ENCODE measurements around the gene FGF14. TPM values are rescaled to one million over a fixed set of nuclear protein-coding genes. Genes with fewer than 3 reads are reported as not detected.

Gene FGF14
- polyA plus RNA-seq, 1 of the 3 experiments (the other 2 are of a cell fraction), result 0.20 TPM

GRCh38 chr13:102208347-102208746, 193.5 kb downstream of the FGF14 start:
- H3K27me3 ChIP-seq (ENCODE audit: insufficient read depth), result no peaks in the 10 kb centered on the region
- H3K79me2 ChIP-seq (ENCODE audit: insufficient read depth), result no peaks in the 10 kb centered on the region
- peak overlapping the region in 1 of 2 experiments; percentile 67; a peak in 2 of 4 replicates for H3K27ac ChIP-seq (ENCODE audit: low read depth in 2 of 2, low read length in 1 of 2)
- no peaks in the 10 kb centered on the region for H3K36me3 ChIP-seq (replicated peaks in 1 of 2; ENCODE audit: control insufficient read depth in 1 of 2, insufficient read depth in 2 of 2, low read length in 1 of 2)
- no peak for DNase-seq
- H3K4me3 ChIP-seq (ENCODE audit: low read depth in 2 of 2, low read length in 1 of 2), result no peak overlapping the region
- H3K9me2 ChIP-seq, result no peaks in the 10 kb centered on the region
- no peaks in the 10 kb centered on the region for H3K9me3 ChIP-seq
- H3K4me2 ChIP-seq, result no peak overlapping the region
- no peaks in the 10 kb centered on the region for H3F3A ChIP-seq (replicated peaks; ENCODE audit: insufficient read depth)
- no peaks in the 10 kb centered on the region for H4K20me1 ChIP-seq (ENCODE audit: insufficient read depth)
- TF ChIP-seq POLR2AphosphoS5 (IDR thresholded peaks at IDR 0.05; ENCODE audit: low read depth, low read length) (no peak), MAX (IDR thresholded peaks at IDR 0.05; ENCODE audit: low read depth) (no peak), USF1 (IDR thresholded peaks at IDR 0.05; ENCODE audit: borderline replicate concordance, low read depth) (no peak), EZH2phosphoT487 (IDR thresholded peaks at IDR 0.05; ENCODE audit: borderline replicate concordance, low read depth) (no peak), GATA2 (CRISPR knock-in tag; IDR thresholded peaks at IDR 0.05) (no peak), GABPA (IDR thresholded peaks at IDR 0.05; ENCODE audit: low read depth) (no peak), PBX3 (IDR thresholded peaks at IDR 0.05) (no peak), IRF3 (IDR thresholded peaks at IDR 0.05; ENCODE audit: low read depth, low read length) (no peak), JUND (IDR thresholded peaks at IDR 0.05) (no peak), FOSL2 (IDR thresholded peaks at IDR 0.05; ENCODE audit: borderline replicate concordance, low read depth) (no peak), ZBTB33 (IDR thresholded peaks at IDR 0.05; ENCODE audit: borderline replicate concordance, low read depth) (no peak), FOXJ3 (CRISPR knock-in tag; IDR thresholded peaks at IDR 0.05) (no peak), SIN3A (IDR thresholded peaks at IDR 0.05; ENCODE audit: borderline replicate concordance, low read depth, low read length) (no peak), TCF12 (IDR thresholded peaks at IDR 0.05) (no peak), RAD21 (IDR thresholded peaks at IDR 0.05; ENCODE audit: low read length) (no peak)
- ChIA-PET POLR2A (interaction anchor here (1.5 kb wide), 1 partner anchor 186 kb away, joined by 4 read pairs; no protein-coding TSS in a partner anchor), CTCF (interaction anchor here (0.8 to 2.2 kb wide), 4 partner anchors 185 to 348 kb away, joined by 3 to 8 read pairs (median 4); no protein-coding TSS in a partner anchor)
- H3K9ac ChIP-seq, result no peak overlapping the region
- no peak overlapping the region for H2AFZ ChIP-seq (ENCODE audit: low read depth)
- peaks cover 5 to 22% of the 10 kb centered on the region in 2 experiments; a peak in 3 of 4 replicates for H3K4me1 ChIP-seq (ENCODE audit: control insufficient read depth in 1 of 2, insufficient read depth in 2 of 2, low read depth in 1 of 2, low read length in 1 of 2)

All from SK-N-SH (cell line).